NT2/D1 (cell line): Measurements from ENCODE around the gene ST8SIA6.
"Not testable (repeated sequence)": the region's sequence is repeated elsewhere in the genome, so short reads cannot be mapped to it uniquely, and the experiment has no call there.

Experiments
- DNase-seq: peaks from one replicate; pipeline ENCODE4 v3.0.0-alpha.2; 2011; ENCODE audit warnings: low read depth, low spot score
- H3K27me3 ChIP-seq: 2 replicates; pipeline ENCODE4 v1.6.0; 2011; ENCODE audit warnings: mild to moderate bottlenecking; ENCODE audit not compliant: insufficient read length, insufficient read depth
- H3K36me3 ChIP-seq: 2 replicates; pipeline ENCODE4 v1.6.1; 2011; ENCODE audit warnings: mild to moderate bottlenecking, low read length, mixed read lengths; ENCODE audit not compliant: insufficient read depth, insufficient read length
- H3K4me1 ChIP-seq: 2 replicates; pipeline ENCODE4 v1.5.1; 2011; ENCODE audit not compliant: insufficient read depth, insufficient read length
- H3K4me3 ChIP-seq: 2 replicates; pipeline ENCODE4 v1.5.1; 2011; ENCODE audit warnings: low read depth; ENCODE audit not compliant: insufficient read length
- H3K9ac ChIP-seq: 2 replicates; pipeline ENCODE4 v1.6.0; 2011; ENCODE audit warnings: low read depth; ENCODE audit not compliant: insufficient read length
- H3K9me3 ChIP-seq: 2 replicates; pipeline ENCODE4 v1.5.1; 2011; ENCODE audit warnings: mild to moderate bottlenecking, low read length; ENCODE audit not compliant: insufficient read depth
- SUZ12 ChIP-seq: IDR thresholded peaks from 2 replicates; pipeline ENCODE4 v1.6.1; 2011; ENCODE audit not compliant: insufficient read length, insufficient read depth; ENCODE audit errors: extremely low read depth
- YY1 ChIP-seq: IDR thresholded peaks from 2 replicates; pipeline ENCODE4 v1.6.1; 2011; ENCODE audit not compliant: insufficient read length, insufficient read depth
- ZNF274 ChIP-seq: IDR thresholded peaks from 2 replicates; pipeline ENCODE4 v1.6.1; 2011; ENCODE audit warnings: mild to moderate bottlenecking, low read depth, low read length

Gene ST8SIA6, protein sequence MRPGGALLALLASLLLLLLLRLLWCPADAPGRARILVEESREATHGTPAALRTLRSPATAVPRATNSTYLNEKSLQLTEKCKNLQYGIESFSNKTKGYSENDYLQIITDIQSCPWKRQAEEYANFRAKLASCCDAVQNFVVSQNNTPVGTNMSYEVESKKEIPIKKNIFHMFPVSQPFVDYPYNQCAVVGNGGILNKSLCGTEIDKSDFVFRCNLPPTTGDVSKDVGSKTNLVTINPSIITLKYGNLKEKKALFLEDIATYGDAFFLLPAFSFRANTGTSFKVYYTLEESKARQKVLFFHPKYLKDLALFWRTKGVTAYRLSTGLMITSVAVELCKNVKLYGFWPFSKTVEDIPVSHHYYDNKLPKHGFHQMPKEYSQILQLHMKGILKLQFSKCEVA

DNA sequence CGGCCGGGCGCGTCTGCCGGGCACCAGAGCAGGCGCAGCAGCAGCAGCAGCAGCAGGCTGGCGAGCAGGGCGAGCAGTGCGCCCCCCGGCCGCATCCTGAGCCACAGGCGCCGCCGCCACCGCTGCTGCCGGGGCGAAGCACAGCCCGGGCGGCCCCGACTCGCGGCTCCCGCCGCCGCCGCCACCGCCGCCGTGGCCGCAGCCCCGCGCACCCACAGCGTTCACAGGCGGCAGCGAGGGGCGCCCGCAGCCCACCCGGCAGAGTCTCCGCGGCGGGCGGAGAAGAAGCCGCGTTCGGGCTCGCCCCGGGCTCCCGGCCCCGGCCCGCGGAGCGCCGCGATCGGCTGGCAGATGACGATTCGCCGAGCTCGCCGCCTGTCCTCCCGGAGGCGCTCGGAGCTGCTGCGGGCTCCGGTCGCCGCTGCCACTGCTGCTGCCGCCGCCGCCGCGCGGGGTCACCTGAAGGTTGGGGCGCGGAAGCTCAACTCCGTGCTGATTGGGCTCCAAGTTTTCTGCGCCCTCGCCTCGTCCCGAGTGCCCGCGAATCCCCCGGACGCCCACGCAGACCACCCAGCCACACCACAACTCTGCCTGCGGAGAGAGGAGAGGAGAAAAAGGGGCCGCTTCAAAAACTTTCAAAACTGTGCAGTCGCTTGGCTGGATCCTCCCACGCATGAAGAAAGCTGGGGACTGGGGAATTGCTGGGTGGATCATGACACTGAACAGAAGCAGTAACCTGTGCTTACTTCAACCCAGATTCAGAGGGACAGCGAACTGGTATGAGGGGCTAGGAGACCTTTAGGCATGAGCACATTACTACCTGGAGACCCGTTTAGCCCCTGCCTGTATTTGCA is at the start of gene ST8SIA6:
TSS of gene ST8SIA6 (minus strand) at position 435 of the 854 bp plus-strand sequence. CDS start at position 95, 340 bp downstream.
- Histone ChIP-seq H3K9me3 (peaks cover 16% of the 10 kb centered on the region), H3K36me3 (no peaks in the 10 kb centered on the region), H3K27me3 (peaks cover 14% of the 10 kb centered on the region), H3K4me1 (no peaks in the 10 kb centered on the region), H3K4me3 (peak within 1 kb of the TSS; percentile 51), H3K9ac (peak within 1 kb of the TSS; percentile 70)
- DNase-seq = peak; percentile 28
- TF ChIP-seq YY1 (no peak), ZNF274 (no peak), SUZ12 (no peak)

DNA sequence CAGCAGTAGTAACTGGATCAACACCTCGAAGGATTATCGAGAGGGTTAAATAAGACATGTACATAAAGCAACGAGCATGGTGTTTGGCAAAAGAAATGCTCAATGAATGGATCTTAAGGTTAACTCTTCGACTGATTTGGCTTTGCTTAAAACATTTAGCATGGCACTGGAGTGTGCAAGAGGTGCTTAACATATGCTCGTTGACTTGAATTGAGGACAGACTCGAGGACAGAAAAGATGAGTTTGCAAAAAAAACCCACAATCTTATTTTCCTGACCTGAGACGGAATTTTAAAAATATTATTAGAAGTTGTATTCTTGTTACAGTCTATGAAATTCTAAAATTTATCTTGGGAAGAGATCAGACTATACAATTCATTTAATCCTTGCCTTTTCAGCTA is 49.4 kb upstream of the ST8SIA6 start:
- no peak for DNase-seq
- Histone ChIP-seq H3K4me1 (no peaks in the 10 kb centered on the region), H3K36me3 (no peaks in the 10 kb centered on the region), H3K9me3 (no peaks in the 10 kb centered on the region), H3K4me3 (no peak overlapping the region), H3K9ac (no peak overlapping the region), H3K27me3 (no peaks in the 10 kb centered on the region)
- TF ChIP-seq ZNF274 (no peak), SUZ12 (no peak), YY1 (no peak)

DNA sequence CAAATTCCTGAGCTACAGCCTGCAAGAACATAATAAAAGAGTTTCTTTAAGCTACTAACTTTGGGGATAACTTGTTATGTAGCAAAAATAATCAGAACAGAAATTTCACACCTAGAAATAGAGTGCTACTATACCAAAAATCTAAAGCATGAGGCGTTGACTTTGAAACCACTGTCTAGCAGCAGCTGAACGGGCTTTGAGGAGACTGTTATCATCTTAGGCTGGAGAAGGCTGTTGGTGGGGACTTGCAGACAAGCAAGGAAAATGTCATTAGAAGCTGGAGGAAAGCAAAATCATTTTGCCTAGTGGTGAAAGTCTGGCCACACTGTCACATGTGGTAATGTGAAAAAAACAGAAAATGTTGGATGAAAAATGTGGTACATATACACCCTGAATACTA is 48.4 kb upstream of the ST8SIA6 start:
- TF ChIP-seq SUZ12 (no peak), YY1 (no peak), ZNF274 (no peak)
- Histone ChIP-seq H3K36me3 (no peaks in the 10 kb centered on the region), H3K27me3 (no peaks in the 10 kb centered on the region), H3K4me1 (no peaks in the 10 kb centered on the region), H3K4me3 (no peak overlapping the region), H3K9ac (no peak overlapping the region), H3K9me3 (no peaks in the 10 kb centered on the region)
- DNase-seq = no peak

DNA sequence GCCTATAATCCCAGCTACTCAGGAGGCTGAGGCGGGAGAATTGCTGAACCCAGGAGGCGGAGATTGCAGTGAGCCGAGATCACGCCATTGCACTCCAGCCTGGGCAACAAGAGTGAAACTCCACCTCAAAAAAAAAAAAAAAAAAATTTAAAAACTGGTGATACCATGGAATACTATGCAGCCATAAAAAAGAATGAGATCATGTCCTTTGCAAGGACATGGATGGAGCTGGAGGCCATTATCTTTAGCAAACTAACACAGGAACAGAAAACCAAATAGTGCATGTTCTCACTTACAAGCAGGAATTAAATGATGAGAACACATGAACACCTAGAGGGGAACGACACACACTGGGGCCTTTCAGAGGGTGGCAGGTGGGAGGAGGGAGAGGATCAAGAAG is 44.6 kb upstream of the ST8SIA6 start:
- not testable (repeated sequence) for H3K9me3 ChIP-seq, DNase-seq, H3K4me3 ChIP-seq, H3K27me3 ChIP-seq, H3K4me1 ChIP-seq, H3K36me3 ChIP-seq, H3K9ac ChIP-seq

GRCh38 chr10:17497446-17498030 is 43.1 kb upstream of the ST8SIA6 start:
- H3K4me1 ChIP-seq = no peaks in the 10 kb centered on the region
- H3K36me3 ChIP-seq = no peaks in the 10 kb centered on the region
- H3K9me3 ChIP-seq = no peaks in the 10 kb centered on the region
- no peak overlapping the region for H3K9ac ChIP-seq
- H3K27me3 ChIP-seq = no peaks in the 10 kb centered on the region
- no peak overlapping the region for H3K4me3 ChIP-seq
- TF ChIP-seq ZNF274 (no peak), SUZ12 (no peak), YY1 (no peak)
- no peak for DNase-seq

GRCh38 chr10:17494626-17495260 is 40.3 kb upstream of the ST8SIA6 start:
- no peaks in the 10 kb centered on the region for H3K9me3 ChIP-seq
- DNase-seq = no peak
- no peaks in the 10 kb centered on the region for H3K4me1 ChIP-seq
- TF ChIP-seq ZNF274 = no peak
- no peak for TF ChIP-seq SUZ12
- no peak for TF ChIP-seq YY1
- H3K36me3 ChIP-seq = no peaks in the 10 kb centered on the region
- no peak overlapping the region for H3K4me3 ChIP-seq
- no peak overlapping the region for H3K9ac ChIP-seq
- H3K27me3 ChIP-seq = no peaks in the 10 kb centered on the region

DNA sequence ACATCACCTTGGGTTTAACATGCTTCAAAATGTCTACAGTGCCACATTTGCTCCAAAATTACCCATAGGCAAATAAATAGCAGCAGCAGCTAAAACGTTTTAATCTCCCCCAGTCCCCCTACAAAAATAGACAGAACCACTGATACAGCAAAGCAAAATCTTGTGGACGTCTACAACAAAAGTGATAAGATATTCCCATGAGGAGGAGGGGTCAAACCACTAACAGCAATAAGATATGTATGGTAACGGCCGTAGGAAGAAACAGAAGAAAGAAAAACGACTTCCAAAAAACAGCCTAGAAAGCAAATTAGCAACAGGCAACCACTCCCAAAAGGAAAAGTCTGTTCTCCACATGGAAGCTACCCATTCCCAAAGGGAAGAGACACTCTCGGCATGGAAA is 34.5 kb upstream of the ST8SIA6 start:
- H3K4me3 ChIP-seq = no peak overlapping the region
- no peaks in the 10 kb centered on the region for H3K9me3 ChIP-seq
- H3K27me3 ChIP-seq = no peaks in the 10 kb centered on the region
- no peaks in the 10 kb centered on the region for H3K36me3 ChIP-seq
- H3K9ac ChIP-seq = no peak overlapping the region
- no peak for TF ChIP-seq YY1
- no peak for TF ChIP-seq SUZ12
- no peak for TF ChIP-seq ZNF274
- no peak for DNase-seq
- no peaks in the 10 kb centered on the region for H3K4me1 ChIP-seq
